Endodermal cell (in vitro differentiated cells): ENCODE results near the gene CDH26. TPM values are rescaled to one million over a fixed set of nuclear protein-coding genes. Genes with fewer than 3 reads are reported as not detected.

ENCODE experiments used
- DNase-seq: peaks from one replicate; pipeline ENCODE4 v3.0.0-alpha.2; 2017
- H3K27ac ChIP-seq: 2 replicates; pipeline ENCODE4 v1.5.1; 2013; ENCODE audit warnings: mild to moderate bottlenecking, low read depth, low read length, moderate library complexity
- H3K27me3 ChIP-seq: 2 replicates; pipeline ENCODE4 v1.6.1; 2013; ENCODE audit warnings: mild to moderate bottlenecking, low read length, moderate library complexity; ENCODE audit not compliant: insufficient read depth, control insufficient read depth, poor library complexity, severe bottlenecking
- H3K36me3 ChIP-seq: 2 replicates; pipeline ENCODE4 v1.7.0; 2013; ENCODE audit warnings: mild to moderate bottlenecking, low read length, moderate library complexity; ENCODE audit not compliant: control insufficient read depth, insufficient read depth
- H3K4me1 ChIP-seq: one replicate; pipeline ENCODE4 v1.7.0; 2013; ENCODE audit warnings: low read length; ENCODE audit not compliant: control insufficient read depth, insufficient read depth
- H3K4me3 ChIP-seq: 2 replicates; pipeline ENCODE4 v1.5.1; 2013; ENCODE audit warnings: mild to moderate bottlenecking, low read length, moderate library complexity
- H3K9ac ChIP-seq: 2 replicates; pipeline ENCODE4 v1.6.1; 2013; ENCODE audit warnings: mild to moderate bottlenecking, low read length, moderate library complexity; ENCODE audit not compliant: poor library complexity, severe bottlenecking; ENCODE audit errors: extremely low read depth
- H3K9me3 ChIP-seq: 2 replicates; pipeline ENCODE4 v1.6.1; 2013; ENCODE audit warnings: mild to moderate bottlenecking, low read length, moderate library complexity; ENCODE audit not compliant: control insufficient read depth
- H3K27ac Mint-ChIP-seq: 2 replicates; pipeline ENCODE4 v1.8.0; 2020; ENCODE audit warnings: mixed read lengths
- H3K27me3 Mint-ChIP-seq: 2 replicates; pipeline ENCODE4 v1.8.0; 2021; ENCODE audit warnings: mild to moderate bottlenecking, mixed read lengths; ENCODE audit not compliant: insufficient read depth
- H3K36me3 Mint-ChIP-seq: 2 replicates; pipeline ENCODE4 v1.8.0; 2020; ENCODE audit warnings: low read depth, mixed read lengths
- H3K4me1 Mint-ChIP-seq: 2 replicates; pipeline ENCODE4 v1.8.0; 2020; ENCODE audit warnings: mixed read lengths
- H3K4me3 Mint-ChIP-seq: 2 replicates; pipeline ENCODE4 v1.8.0; 2020; ENCODE audit warnings: mild to moderate bottlenecking, moderate library complexity, mixed read lengths
- H3K9me3 Mint-ChIP-seq: 2 replicates; pipeline ENCODE4 v1.8.0; 2020; ENCODE audit warnings: mild to moderate bottlenecking, mixed read lengths
- WGBS, 2 experiments: methylation state at CpG; one replicate each; pipeline versions ENCODE4 v1.1.5 to v1.1.7; 2013; ENCODE audit warnings: missing lambda C conversion rate in 2 of 2, mixed read lengths in 1 of 2; ENCODE audit not compliant: insufficient coverage in 1 of 2, insufficient read length in 1 of 2; 5-methylcytosine and 5-hydroxymethylcytosine counted together
- total RNA-seq, 2 donors: library from RNA; stranded (reverse); fragmentation: NEBNext Ultra II Directional in 1 of 2; extraction: Animal tissue kit (Norgen Biotek cat#: 25700) in 1 of 2; gene quantifications; 2 replicates in 1 of 2; 3 replicates in 1 of 2; pipeline ENCODE4 v1.2.1, GENCODE V29; 2021
- TF ChIP-seq, protein P1 (sequence below): fragments of 200-600 bp; sonication (generic); conservative IDR thresholded peaks from 2 replicates; pipeline ENCODE4 v1.5.0; 2021; ENCODE audit warnings: antibody characterized with exemption, mild to moderate bottlenecking

The CDH26 gene
- total RNA-seq, 2 donors from 2014 or later, result 0.97 to 2.0 TPM

DNA sequence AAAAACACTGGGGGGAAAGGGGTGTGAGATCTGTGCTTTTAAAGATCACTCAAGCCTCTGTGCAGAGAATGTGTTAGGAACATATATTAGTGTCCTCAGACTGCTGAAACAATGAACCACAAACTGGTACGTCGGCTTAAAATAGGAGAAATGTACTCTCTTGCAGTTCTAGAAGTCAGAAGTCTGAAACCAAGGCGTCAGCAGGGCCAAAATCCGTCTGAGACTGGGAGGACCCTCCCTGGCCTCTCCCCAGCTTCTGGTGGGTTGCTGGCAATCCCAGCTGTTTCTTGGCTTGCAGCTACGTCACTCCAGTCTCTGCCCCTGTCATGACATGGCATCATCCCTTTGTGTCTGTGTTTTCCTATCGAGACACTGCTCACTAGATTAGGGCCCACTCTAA is 3.9 kb downstream of the CDH26 start:
- Histone ChIP-seq H3K4me3 (no peak overlapping the region), H3K27me3 (peaks cover 50% of the 10 kb centered on the region), H3K9me3 (no peaks in the 10 kb centered on the region), H3K4me1 (peaks cover 4% of the 10 kb centered on the region), H3K36me3 (no peaks in the 10 kb centered on the region), H3K9ac (no peak overlapping the region), H3K27ac (no peak overlapping the region)
- Mint-ChIP-seq H3K4me1 (peaks cover 14% of the 10 kb centered on the region), H3K27ac (no peak overlapping the region), H3K9me3 (no peaks in the 10 kb centered on the region), H3K36me3 (no peaks in the 10 kb centered on the region), H3K27me3 (peaks cover 63% of the 10 kb centered on the region), H3K4me3 (no peak overlapping the region)
- no peak for DNase-seq
- 93 to 100% methylated on average over 5 to 6 of the region's 6 CpGs for WGBS, 2 experiments
- TF ChIP-seq, protein P1, sequence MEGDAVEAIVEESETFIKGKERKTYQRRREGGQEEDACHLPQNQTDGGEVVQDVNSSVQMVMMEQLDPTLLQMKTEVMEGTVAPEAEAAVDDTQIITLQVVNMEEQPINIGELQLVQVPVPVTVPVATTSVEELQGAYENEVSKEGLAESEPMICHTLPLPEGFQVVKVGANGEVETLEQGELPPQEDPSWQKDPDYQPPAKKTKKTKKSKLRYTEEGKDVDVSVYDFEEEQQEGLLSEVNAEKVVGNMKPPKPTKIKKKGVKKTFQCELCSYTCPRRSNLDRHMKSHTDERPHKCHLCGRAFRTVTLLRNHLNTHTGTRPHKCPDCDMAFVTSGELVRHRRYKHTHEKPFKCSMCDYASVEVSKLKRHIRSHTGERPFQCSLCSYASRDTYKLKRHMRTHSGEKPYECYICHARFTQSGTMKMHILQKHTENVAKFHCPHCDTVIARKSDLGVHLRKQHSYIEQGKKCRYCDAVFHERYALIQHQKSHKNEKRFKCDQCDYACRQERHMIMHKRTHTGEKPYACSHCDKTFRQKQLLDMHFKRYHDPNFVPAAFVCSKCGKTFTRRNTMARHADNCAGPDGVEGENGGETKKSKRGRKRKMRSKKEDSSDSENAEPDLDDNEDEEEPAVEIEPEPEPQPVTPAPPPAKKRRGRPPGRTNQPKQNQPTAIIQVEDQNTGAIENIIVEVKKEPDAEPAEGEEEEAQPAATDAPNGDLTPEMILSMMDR, result no peak

DNA sequence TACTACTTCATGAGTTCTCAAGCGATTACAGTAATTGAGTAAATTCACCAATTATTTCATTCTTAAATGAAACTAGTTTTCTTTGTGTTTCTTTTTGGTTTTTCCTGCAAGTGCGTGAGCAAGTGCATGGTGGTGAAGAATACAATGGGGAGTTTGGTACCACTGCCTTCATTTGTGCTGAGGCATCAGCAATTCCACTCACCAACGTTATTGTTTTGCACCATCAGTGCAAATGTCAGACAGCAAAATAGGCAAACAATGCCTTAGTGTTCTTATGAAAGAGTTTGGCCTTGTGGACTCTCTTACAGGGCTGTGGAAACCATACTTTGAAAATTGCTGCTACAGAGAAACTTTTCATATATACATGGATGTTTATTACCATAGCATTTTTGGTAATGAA is 8.2 kb downstream of the CDH26 start:
- Histone ChIP-seq H3K27me3 (peaks cover 15% of the 10 kb centered on the region), H3K4me3 (no peak overlapping the region), H3K9me3 (no peaks in the 10 kb centered on the region), H3K36me3 (no peaks in the 10 kb centered on the region), H3K4me1 (no peaks in the 10 kb centered on the region), H3K27ac (no peak overlapping the region), H3K9ac (no peak overlapping the region)
- Mint-ChIP-seq H3K4me3 (no peak overlapping the region), H3K36me3 (no peaks in the 10 kb centered on the region), H3K27me3 (peaks cover 32% of the 10 kb centered on the region), H3K4me1 (no peaks in the 10 kb centered on the region), H3K9me3 (no peaks in the 10 kb centered on the region), H3K27ac (no peak overlapping the region)
- no peak for DNase-seq
- 97 to 100% methylated on average over 2 to 3 of the region's 3 CpGs for WGBS, 2 experiments
- TF ChIP-seq, protein P1, result no peak

DNA sequence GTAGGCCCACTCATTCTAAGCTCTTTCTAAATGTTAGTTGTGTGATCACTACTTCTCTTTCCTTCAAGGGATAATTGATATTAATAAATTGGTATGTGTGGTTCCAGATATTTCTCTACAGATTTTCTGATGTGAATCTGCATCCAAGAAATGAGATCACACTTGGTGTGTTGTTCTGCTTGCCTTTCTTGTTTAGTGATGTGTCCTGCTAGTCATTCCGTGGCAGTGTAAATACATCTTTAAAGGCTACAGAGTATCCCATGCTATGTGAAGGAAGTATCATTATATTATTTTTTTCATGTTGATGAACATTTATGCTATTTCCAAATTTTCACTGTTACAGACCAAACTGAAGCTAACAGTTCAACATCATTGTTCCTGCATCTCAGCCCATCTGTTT is 13.2 kb downstream of the CDH26 start:
- H3K4me1 Mint-ChIP-seq, result no peaks in the 10 kb centered on the region
- no peak overlapping the region for H3K27ac Mint-ChIP-seq
- WGBS, 2 experiments, result 91% methylated on average over 1 of the region's 1 CpG; no CpG with 5 or more reads in 1 of the 2 experiments
- Histone ChIP-seq H3K9ac (no peak overlapping the region), H3K36me3 (no peaks in the 10 kb centered on the region), H3K9me3 (no peaks in the 10 kb centered on the region), H3K4me1 (no peaks in the 10 kb centered on the region), H3K27ac (no peak overlapping the region), H3K27me3 (no peaks in the 10 kb centered on the region), H3K4me3 (no peak overlapping the region)
- no peaks in the 10 kb centered on the region for H3K9me3 Mint-ChIP-seq
- H3K4me3 Mint-ChIP-seq, result no peak overlapping the region
- H3K27me3 Mint-ChIP-seq, result peaks cover 8% of the 10 kb centered on the region
- DNase-seq, result no peak
- TF ChIP-seq, protein P1, result no peak
- H3K36me3 Mint-ChIP-seq, result no peaks in the 10 kb centered on the region
